Measurements from ENCODE around the gene SPATA32.

SPATA32 gene

DNA sequence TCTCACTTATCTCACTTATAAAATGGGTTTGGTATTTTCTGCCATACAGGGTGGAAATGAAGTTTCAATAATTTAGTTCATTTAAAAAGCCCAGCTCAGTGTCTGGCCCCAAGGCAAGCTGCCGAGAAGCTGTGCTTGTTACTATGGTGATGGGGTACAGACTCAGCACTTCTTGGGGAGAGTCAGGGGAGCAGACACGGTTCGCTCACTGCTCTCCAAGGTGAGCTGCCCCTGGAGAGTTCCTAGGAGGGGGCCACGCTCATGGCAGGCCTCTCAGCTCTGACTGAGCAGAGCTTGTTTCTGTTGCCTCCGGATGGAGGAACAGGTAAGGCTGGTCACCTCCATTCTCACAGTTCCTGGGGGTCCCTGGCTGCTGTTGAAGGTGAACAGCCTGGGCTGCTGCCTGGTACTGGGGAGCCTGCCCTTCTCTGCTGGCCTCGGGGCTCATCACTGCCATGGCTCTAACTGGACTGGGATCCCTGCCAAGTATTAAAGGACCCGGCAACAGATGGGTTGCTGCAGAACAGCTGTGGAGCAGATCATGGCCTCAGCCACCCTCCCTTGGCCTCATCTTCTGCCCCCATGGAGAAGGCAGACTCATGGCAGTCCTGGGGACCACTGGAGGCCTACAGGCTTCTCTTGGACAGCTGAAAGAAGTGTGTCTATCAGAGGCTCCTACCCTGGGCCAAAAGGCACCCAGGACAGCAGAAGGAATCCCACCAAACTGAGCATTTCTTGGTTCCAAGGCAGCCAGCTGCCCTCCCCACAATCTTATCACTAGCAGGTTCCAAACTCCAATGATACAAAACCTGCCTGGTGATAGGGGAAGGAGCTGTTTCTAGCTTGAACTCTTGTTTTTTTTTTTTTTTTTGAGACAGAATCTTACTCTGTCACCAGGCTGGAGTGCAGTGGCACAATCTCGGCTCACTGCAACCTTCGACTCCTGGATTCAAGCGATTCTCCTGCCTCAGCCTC is 25.9 kb upstream of the SPATA32 start:
- TF ChIP-seq, protein P1, sequence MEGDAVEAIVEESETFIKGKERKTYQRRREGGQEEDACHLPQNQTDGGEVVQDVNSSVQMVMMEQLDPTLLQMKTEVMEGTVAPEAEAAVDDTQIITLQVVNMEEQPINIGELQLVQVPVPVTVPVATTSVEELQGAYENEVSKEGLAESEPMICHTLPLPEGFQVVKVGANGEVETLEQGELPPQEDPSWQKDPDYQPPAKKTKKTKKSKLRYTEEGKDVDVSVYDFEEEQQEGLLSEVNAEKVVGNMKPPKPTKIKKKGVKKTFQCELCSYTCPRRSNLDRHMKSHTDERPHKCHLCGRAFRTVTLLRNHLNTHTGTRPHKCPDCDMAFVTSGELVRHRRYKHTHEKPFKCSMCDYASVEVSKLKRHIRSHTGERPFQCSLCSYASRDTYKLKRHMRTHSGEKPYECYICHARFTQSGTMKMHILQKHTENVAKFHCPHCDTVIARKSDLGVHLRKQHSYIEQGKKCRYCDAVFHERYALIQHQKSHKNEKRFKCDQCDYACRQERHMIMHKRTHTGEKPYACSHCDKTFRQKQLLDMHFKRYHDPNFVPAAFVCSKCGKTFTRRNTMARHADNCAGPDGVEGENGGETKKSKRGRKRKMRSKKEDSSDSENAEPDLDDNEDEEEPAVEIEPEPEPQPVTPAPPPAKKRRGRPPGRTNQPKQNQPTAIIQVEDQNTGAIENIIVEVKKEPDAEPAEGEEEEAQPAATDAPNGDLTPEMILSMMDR (IDR thresholded peaks at IDR 0.05; ENCODE audit: low read depth, low read length): no peak
- no peak overlapping the region for H3K4me3 ChIP-seq (replicated peaks in 1 of 2; ENCODE audit: low read depth in 2 of 2, low read length in 2 of 2)

DNA sequence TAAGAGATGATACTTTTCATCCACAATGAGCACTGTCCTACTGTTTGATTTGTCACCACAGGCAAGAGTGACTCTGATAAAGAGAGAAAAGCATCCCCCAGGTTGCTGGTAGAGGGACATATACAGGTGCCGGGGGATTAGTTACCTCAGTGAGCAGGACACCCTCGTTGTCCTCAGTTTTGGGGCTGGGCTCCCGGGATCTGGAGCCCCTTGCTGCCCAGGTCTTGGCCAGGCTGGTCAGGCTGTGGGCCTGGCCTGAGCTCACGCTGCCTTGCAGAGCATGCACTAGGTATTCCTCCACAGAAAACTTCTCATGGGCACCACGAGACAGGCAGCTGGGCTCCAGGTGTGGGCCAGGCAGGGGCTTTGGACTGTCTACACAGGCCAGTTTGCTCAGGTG is 24.4 kb upstream of the SPATA32 start:
- DNase-seq (ENCODE audit: low read depth in 2 of 2): no peak
- TF ChIP-seq, protein P1 (IDR thresholded peaks at IDR 0.05; ENCODE audit: low read depth, low read length): no peak

More for the DNA sequence above, 25.9 kb upstream of the SPATA32 start:
- DNase-seq (ENCODE audit: low read depth in 2 of 2): no peak

DNA sequence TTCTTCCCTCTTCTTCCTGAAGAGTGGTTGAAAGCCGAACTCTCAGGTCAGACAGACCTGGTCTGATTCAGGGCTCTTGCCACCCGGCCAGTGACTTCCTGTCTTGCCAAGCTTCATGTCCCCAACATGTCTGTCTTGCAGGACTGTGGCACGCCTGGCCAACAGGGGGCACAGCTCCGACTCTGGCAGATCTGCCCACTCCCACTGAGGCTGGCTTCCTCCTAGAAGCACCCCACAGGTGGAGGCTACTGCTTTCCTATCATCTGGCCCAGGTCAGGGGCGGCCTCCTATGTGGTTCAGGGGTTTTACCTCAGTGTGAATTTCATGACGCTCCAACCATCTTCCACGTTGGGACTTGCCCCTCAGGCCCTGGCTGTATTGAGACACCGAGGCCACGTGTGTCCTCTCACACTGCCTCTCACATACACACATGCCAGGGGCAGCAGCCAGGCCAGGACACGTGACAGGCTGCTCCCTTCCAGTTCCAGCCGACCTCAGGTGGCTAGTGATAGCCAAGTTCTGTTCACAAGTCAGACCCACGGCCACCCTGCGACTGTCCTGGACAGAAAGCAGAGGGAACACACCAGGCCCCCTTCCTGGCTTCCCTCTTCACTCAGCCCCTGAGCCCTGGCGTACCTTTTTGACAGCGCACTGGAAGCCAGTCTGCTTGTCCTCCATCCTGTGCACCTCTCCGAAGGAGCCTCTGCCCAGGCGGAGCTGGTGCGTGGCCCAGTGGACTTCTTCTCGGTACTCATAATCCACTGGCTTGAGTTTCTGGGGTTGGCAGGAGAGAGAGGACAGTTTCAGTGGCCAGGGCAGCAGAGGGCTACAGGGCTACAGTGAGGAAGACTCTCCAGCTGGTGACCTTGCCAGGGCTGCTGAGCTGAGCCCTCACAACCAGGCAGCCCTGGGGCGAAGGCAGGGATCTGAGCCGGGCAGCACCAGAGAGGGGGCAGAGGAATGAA is 22.6 kb upstream of the SPATA32 start:
- TF ChIP-seq, protein P1 (IDR thresholded peaks at IDR 0.05; ENCODE audit: low read depth, low read length): peak; percentile 20
- DNase-seq (ENCODE audit: low read depth in 2 of 2): no peak
- no peak overlapping the region for H3K4me3 ChIP-seq (replicated peaks in 1 of 2; ENCODE audit: low read depth in 2 of 2, low read length in 2 of 2)

More for the DNA sequence above, 24.4 kb upstream of the SPATA32 start:
- no peak overlapping the region for H3K4me3 ChIP-seq (replicated peaks in 1 of 2; ENCODE audit: low read depth in 2 of 2, low read length in 2 of 2)

DNA sequence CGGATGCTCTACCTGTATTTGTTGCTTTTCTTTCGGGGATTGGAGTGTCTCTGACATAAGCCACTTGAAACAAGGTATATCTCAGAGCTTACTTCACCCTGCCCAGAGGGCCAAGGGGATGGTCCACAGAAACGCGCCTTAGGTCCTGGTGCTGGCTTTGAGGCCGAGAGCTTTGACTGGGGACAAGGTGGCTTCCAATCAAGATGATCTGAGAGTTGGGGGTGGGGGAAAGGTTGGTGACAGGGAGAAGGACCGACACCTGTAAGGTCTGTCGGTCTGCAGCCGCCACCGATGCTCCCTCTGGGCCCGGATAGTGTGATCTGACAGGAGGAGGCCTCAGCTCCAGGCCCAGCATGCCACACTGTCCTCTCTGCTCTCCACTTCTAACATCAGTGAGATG is 21.8 kb upstream of the SPATA32 start:
- no peak for DNase-seq (ENCODE audit: low read depth in 2 of 2)
- TF ChIP-seq, protein P1 (IDR thresholded peaks at IDR 0.05; ENCODE audit: low read depth, low read length): no peak
- no peak overlapping the region for H3K4me3 ChIP-seq (replicated peaks in 1 of 2; ENCODE audit: low read depth in 2 of 2, low read length in 2 of 2)

DNA sequence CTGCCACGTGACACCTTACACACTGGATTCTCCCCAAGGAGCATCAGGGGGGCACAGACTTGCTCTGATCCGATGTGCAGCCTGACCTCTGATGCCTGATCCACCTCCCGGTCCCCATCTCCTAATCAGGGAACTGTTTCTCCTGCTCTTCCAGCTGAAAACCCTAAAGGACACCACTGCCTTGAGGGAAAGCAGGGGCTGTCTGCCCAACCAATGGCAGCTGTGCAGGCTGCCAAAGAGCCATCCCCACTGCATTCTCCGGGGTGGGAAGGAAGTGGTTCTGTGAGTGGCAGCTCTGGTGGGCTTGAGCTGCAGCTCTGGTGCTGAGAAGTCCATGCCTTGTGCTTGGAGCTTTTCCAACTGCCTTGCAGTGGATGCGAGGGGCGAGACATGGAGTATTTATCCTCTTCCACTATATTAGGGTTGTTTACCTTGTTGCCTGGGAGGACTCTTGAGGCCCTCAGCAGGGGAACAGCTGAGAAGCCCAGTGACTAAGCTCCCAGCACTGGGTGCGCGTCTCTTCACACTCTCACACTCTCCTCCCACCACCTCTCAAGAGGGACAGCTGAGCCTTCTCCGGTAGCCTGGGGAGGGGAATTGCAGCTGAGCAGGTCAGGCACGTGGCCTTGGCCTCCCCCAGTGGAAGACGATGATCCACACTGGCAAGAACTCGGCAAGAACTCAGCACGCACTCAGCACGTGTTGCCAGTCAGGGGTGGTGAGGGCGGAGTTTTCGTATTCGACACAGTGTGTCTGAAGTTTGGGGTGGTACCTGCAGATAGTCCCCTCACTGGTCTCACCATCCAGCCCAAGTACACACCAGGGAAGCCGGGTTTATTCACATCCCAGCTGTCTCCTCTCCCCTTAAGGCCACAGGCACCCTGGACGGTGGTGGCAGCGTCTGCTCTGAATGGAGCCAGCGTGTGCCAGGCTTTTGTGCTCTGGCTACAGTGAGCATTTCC is 21.1 kb upstream of the SPATA32 start:
- H3K4me3 ChIP-seq (replicated peaks in 1 of 2; ENCODE audit: low read depth in 2 of 2, low read length in 2 of 2): no peak overlapping the region
- DNase-seq (ENCODE audit: low read depth in 2 of 2): peak; percentile 51 to 78
- TF ChIP-seq, protein P1 (IDR thresholded peaks at IDR 0.05; ENCODE audit: low read depth, low read length): no peak

DNA sequence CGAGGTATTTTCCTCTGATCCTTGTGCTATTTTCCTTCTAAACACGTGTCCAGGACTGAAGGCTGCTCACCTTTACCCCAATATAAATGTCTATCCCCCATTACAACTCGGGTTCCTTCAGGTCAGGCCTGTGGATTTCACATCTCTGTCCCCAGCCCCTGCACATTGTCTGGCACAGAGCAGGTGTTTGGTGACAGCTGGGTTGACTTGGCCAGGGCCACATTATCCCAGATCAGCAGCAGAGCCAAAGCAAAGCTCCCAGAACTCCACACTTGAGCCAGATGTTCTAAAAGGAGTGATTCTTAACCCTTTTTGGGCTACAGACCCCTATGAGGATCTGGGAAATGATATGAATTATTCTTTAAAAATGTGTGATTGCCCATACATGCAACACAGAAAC is 18.0 kb upstream of the SPATA32 start:
- TF ChIP-seq, protein P1 (IDR thresholded peaks at IDR 0.05; ENCODE audit: low read depth, low read length): no peak
- H3K4me3 ChIP-seq (replicated peaks in 1 of 2; ENCODE audit: low read depth in 2 of 2, low read length in 2 of 2): no peak overlapping the region
- no peak for DNase-seq (ENCODE audit: low read depth in 2 of 2)
